WTC11 (cell line): Measurements from ENCODE around the gene TGM2. TPM values are rescaled to one million over a fixed set of nuclear protein-coding genes. Genes with fewer than 3 reads are reported as not detected.

Source experiments
- ATAC-seq: fragments of 200-7000 bp; cut with Tn5 transposase; 2 replicates; pipeline ENCODE4 v1.10.0; 2021; ENCODE audit warnings: mild to moderate bottlenecking, moderate library complexity
- CTCF ChIA-PET: fragments of 300-600 bp; sonication (Branson Sonifier 250); formaldehyde crosslinking; loops from one replicate; lab custom pipeline; 2021; ENCODE audit warnings: antibody characterized with exemption; lab: Charles Lee
- POLR2A ChIA-PET: fragments of 350-600 bp; sonication (Branson Sonifier 250); formaldehyde crosslinking; loops from one replicate; lab custom pipeline; 2021; ENCODE audit warnings: antibody characterized with exemption; lab: Charles Lee
- DNase-seq: peaks from one replicate; pipeline ENCODE4 v3.0.0; 2021; ENCODE audit warnings: low spot score
- H3K27ac Mint-ChIP-seq: 2 replicates; pipeline ENCODE4 v1.8.0; 2021; ENCODE audit warnings: mixed read lengths
- H3K27me3 Mint-ChIP-seq: 2 replicates; pipeline ENCODE4 v1.8.0; 2021; ENCODE audit warnings: low read depth, mild to moderate bottlenecking, moderate library complexity, mixed read lengths
- H3K36me3 Mint-ChIP-seq: 2 replicates; pipeline ENCODE4 v1.8.0; 2021; ENCODE audit warnings: mixed read lengths
- H3K4me1 Mint-ChIP-seq: 2 replicates; pipeline ENCODE4 v1.8.0; 2022; ENCODE audit warnings: mixed read lengths
- H3K4me3 Mint-ChIP-seq: 2 replicates; pipeline ENCODE4 v1.8.0; 2021; ENCODE audit warnings: mild to moderate bottlenecking, moderate library complexity, mixed read lengths
- H3K9me3 Mint-ChIP-seq: 2 replicates; pipeline ENCODE4 v1.8.0; 2021; ENCODE audit warnings: mixed read lengths
- ARID4B ChIP-seq: sonication (generic); formaldehyde crosslinking; IDR thresholded peaks from 2 replicates; pipeline ENCODE4 v1.8.0; 2023; ENCODE audit warnings: missing genetic modification reagents, mild to moderate bottlenecking, borderline replicate concordance
- ATF1 ChIP-seq: sonication (generic); formaldehyde crosslinking; IDR thresholded peaks from 2 replicates; pipeline ENCODE4 v1.8.1; 2023; ENCODE audit warnings: mild to moderate bottlenecking, moderate library complexity, missing genetic modification reagents
- CTCF ChIP-seq: fragments of 200-600 bp; IDR thresholded peaks from 2 replicates; pipeline ENCODE4 v1.8.0; 2022; ENCODE audit warnings: antibody characterized with exemption
- E2F4 ChIP-seq: sonication (generic); formaldehyde crosslinking; IDR thresholded peaks from 2 replicates; pipeline ENCODE4 v1.8.1; 2022; ENCODE audit warnings: low read depth, mild to moderate bottlenecking, moderate library complexity, missing genetic modification reagents, borderline replicate concordance
- JUN ChIP-seq: sonication (generic); formaldehyde crosslinking; IDR thresholded peaks from 2 replicates; pipeline ENCODE4 v1.8.0; 2023; ENCODE audit warnings: mild to moderate bottlenecking, missing genetic modification reagents
- MYBL2 ChIP-seq: sonication (generic); formaldehyde crosslinking; IDR thresholded peaks from 2 replicates; pipeline ENCODE4 v1.8.1; 2023; ENCODE audit warnings: mild to moderate bottlenecking, moderate library complexity, missing genetic modification reagents
- NFE2L1 ChIP-seq: sonication (generic); formaldehyde crosslinking; IDR thresholded peaks from 2 replicates; pipeline ENCODE4 v1.8.1; 2023; ENCODE audit warnings: missing genetic modification reagents
- NR1H2 ChIP-seq: sonication (generic); formaldehyde crosslinking; IDR thresholded peaks from 2 replicates; pipeline ENCODE4 v1.9.0; 2021; ENCODE audit warnings: mild to moderate bottlenecking, moderate library complexity, missing genetic modification reagents
- SMAD3 ChIP-seq: sonication (generic); formaldehyde crosslinking; IDR thresholded peaks from 2 replicates; pipeline ENCODE4 v1.8.0; 2022; ENCODE audit warnings: missing genetic modification reagents, mild to moderate bottlenecking, borderline replicate concordance
- ZMAT4 ChIP-seq: fragments of 250-450 bp; sonication (Bioruptor Pico); IDR thresholded peaks from 2 replicates; pipeline ENCODE4 v1.9.0; 2021; ENCODE audit warnings: mild to moderate bottlenecking
- ZNF138 ChIP-seq: sonication (generic); formaldehyde crosslinking; conservative IDR thresholded peaks from 2 replicates; pipeline ENCODE4 v1.8.1; 2022; ENCODE audit warnings: mild to moderate bottlenecking, moderate library complexity, missing genetic modification reagents
- ZNF219 ChIP-seq: sonication (generic); formaldehyde crosslinking; IDR thresholded peaks from 2 replicates; pipeline ENCODE4 v1.8.0; 2023; ENCODE audit warnings: missing genetic modification reagents, mild to moderate bottlenecking, borderline replicate concordance
- ZNF263 ChIP-seq: sonication (generic); formaldehyde crosslinking; IDR thresholded peaks from 2 replicates; pipeline ENCODE4 v1.8.1; 2022; ENCODE audit warnings: low read depth, mild to moderate bottlenecking, moderate library complexity, missing genetic modification reagents
- ZNF671 ChIP-seq: fragments of 250-450 bp; sonication (Bioruptor Pico); IDR thresholded peaks from 2 replicates; pipeline ENCODE4 v1.8.0; 2021; ENCODE audit warnings: mild to moderate bottlenecking
- total RNA-seq: library from RNA; stranded (reverse); gene quantifications from 3 replicates; pipeline ENCODE4 v1.2.3, GENCODE V29; 2021

The TGM2 gene
- total RNA-seq, 1 experiment from 2014 or later = 1.5 TPM

GRCh38 chr20:38184101-38184500 is 19.0 kb upstream of the TGM2 start (continued):
- TF ChIP-seq ARID4B (CRISPR knock-in tag) (no peak), E2F4 (CRISPR knock-in tag) (no peak), CTCF (no peak), NFE2L1 (CRISPR knock-in tag) (no peak), SMAD3 (CRISPR knock-in tag) (no peak), NR1H2 (CRISPR knock-in tag) (no peak), ZNF138 (CRISPR knock-in tag) (no peak), JUN (CRISPR knock-in tag) (no peak)
- TF ChIP-seq, all 79 proteins: peak for 0

- H3K36me3 Mint-ChIP-seq = no peaks in the 10 kb centered on the region
- no peak overlapping the region for H3K27ac Mint-ChIP-seq
- TF ChIP-seq ZNF671 = no peak
- no peak for TF ChIP-seq ZMAT4
- TF ChIP-seq ZNF219 (CRISPR knock-in tag) = no peak
- TF ChIP-seq ZNF263 (CRISPR knock-in tag) = no peak
- no peak for TF ChIP-seq ATF1
- TF ChIP-seq MYBL2 (CRISPR knock-in tag) = no peak
- TF ChIP-seq, all 79 proteins: peak for 0
- Mint-ChIP-seq H3K9me3 (peaks cover 21% of the 10 kb centered on the region), H3K4me1 (no peaks in the 10 kb centered on the region), H3K27me3 (no peaks in the 10 kb centered on the region; the same call in 1 of the 2 replicates), H3K4me3 (no peak overlapping the region)
- no peak for DNase-seq
- ChIA-PET POLR2A (no interaction called here), CTCF (interaction anchor here (1.7 kb wide), 1 partner anchor 39 kb away, joined by 4 read pairs; no protein-coding TSS in a partner anchor)
- no peak for ATAC-seq
Measured at GRCh38 chr20:38181971-38182370, 16.9 kb upstream of the TGM2 start.

GRCh38 chr20:38181207-38181801 is 16.2 kb upstream of the TGM2 start:
- no peak overlapping the region for H3K27ac Mint-ChIP-seq
- H3K4me1 Mint-ChIP-seq = no peaks in the 10 kb centered on the region
- TF ChIP-seq NFE2L1 (CRISPR knock-in tag) = no peak
- peaks cover 21% of the 10 kb centered on the region for H3K9me3 Mint-ChIP-seq
- ChIA-PET POLR2A (no interaction called here), CTCF (interaction anchor here (1.7 kb wide), 1 partner anchor 40 kb away, joined by 4 read pairs; no protein-coding TSS in a partner anchor)
- H3K4me3 Mint-ChIP-seq = no peak overlapping the region
- no peak for ATAC-seq
- H3K27me3 Mint-ChIP-seq = no peaks in the 10 kb centered on the region; the same call in 1 of the 2 replicates
- no peaks in the 10 kb centered on the region for H3K36me3 Mint-ChIP-seq
- DNase-seq = no peak
